MCF 10A (cell line): ENCODE measurements around the gene KRTAP12-1. TPM values are rescaled to one million over a fixed set of nuclear protein-coding genes. Genes with fewer than 3 reads are reported as not detected.

Experiments used
- BruUV-seq: library from RNA; stranded (reverse); fragments of 400-500 nt; replicated peaks from 2 replicates; lab custom pipeline; 2021; lab: Mats Ljungman, UMichigan
- CTCF ChIA-PET: fragments of 300-600 bp; sonication (Branson Sonifier 250); formaldehyde crosslinking; extraction: SDS; loops from one replicate; lab custom pipeline; 2021; ENCODE audit warnings: antibody characterized with exemption, inconsistent platforms; lab: Yijun Ruan, JAX
- POLR2A ChIA-PET: fragments of 300-600, 350-650 bp; sonication (Branson Sonifier 250); formaldehyde crosslinking; extraction: SDS; loops from one replicate; lab custom pipeline; 2020; ENCODE audit warnings: antibody characterized with exemption, inconsistent platforms; lab: Yijun Ruan, JAX
- DNase-seq: peaks from one replicate; pipeline ENCODE4 v3.0.0-alpha.2; 2018; ENCODE audit not compliant: unreplicated experiment
- H3K27ac Mint-ChIP-seq: one replicate; pipeline ENCODE4 v1.8.0; 2022; ENCODE audit warnings: mild to moderate bottlenecking, low read depth, mixed read lengths; ENCODE audit not compliant: unreplicated experiment
- H3K27me3 Mint-ChIP-seq: one replicate; pipeline ENCODE4 v1.8.0; 2022; ENCODE audit warnings: mixed read lengths; ENCODE audit not compliant: insufficient read depth, unreplicated experiment
- H3K36me3 Mint-ChIP-seq: one replicate; pipeline ENCODE4 v1.8.0; 2022; ENCODE audit warnings: mild to moderate bottlenecking, moderate library complexity, mixed read lengths; ENCODE audit not compliant: insufficient read depth, unreplicated experiment
- H3K4me1 Mint-ChIP-seq: one replicate; pipeline ENCODE4 v1.8.0; 2022; ENCODE audit warnings: mixed read lengths; ENCODE audit not compliant: insufficient read depth, unreplicated experiment
- H3K4me3 Mint-ChIP-seq: one replicate; pipeline ENCODE4 v1.8.0; 2022; ENCODE audit warnings: mild to moderate bottlenecking, moderate library complexity, mixed read lengths; ENCODE audit not compliant: unreplicated experiment
- H3K9me3 Mint-ChIP-seq: one replicate; pipeline ENCODE4 v1.8.0; 2022; ENCODE audit warnings: mixed read lengths; ENCODE audit not compliant: unreplicated experiment
- CTCF ChIP-seq: fragments of 200-600 bp; IDR thresholded peaks from one replicate; pipeline ENCODE4 v1.8.0; 2022; ENCODE audit warnings: antibody characterized with exemption, mild to moderate bottlenecking; ENCODE audit not compliant: unreplicated experiment
- intact Hi-C: fragments of 100-400 bp; cut with micrococcal nuclease; formaldehyde crosslinking; loops from 2 replicates; pipeline ENCODE4 v1.14.1; 2022
- total RNA-seq: library from RNA; stranded (reverse); gene quantifications from 2 replicates; pipeline ENCODE4 v1.2.3, GENCODE V29; 2022

Gene KRTAP12-1
- total RNA-seq, 1 experiment from 2014 or later = not detected

GRCh38 chr21:44653656-44654575 lies 28.0 kb downstream of the KRTAP12-1 start:
- CTCF ChIA-PET = no interaction called here
- no peak overlapping the region for H3K4me3 Mint-ChIP-seq
- H3K9me3 Mint-ChIP-seq = no peaks in the 10 kb centered on the region
- H3K27ac Mint-ChIP-seq = no peak overlapping the region
- intact Hi-C loops = no loop called here
- no peak for TF ChIP-seq CTCF
- peaks cover 45% of the 10 kb centered on the region for H3K27me3 Mint-ChIP-seq
- no peaks in the 10 kb centered on the region for H3K36me3 Mint-ChIP-seq
- POLR2A ChIA-PET = no interaction called here
- no peak for DNase-seq
- no peaks in the 10 kb centered on the region for H3K4me1 Mint-ChIP-seq
- BruUV-seq = no TSS peak

GRCh38 chr21:44653123-44653522 lies 28.8 kb downstream of the KRTAP12-1 start:
- POLR2A ChIA-PET = no interaction called here
- intact Hi-C loops = no loop called here
- H3K9me3 Mint-ChIP-seq = no peaks in the 10 kb centered on the region
- H3K36me3 Mint-ChIP-seq = no peaks in the 10 kb centered on the region
- BruUV-seq = no TSS peak
- no peak overlapping the region for H3K27ac Mint-ChIP-seq
- CTCF ChIA-PET = no interaction called here
- peaks cover 42% of the 10 kb centered on the region for H3K27me3 Mint-ChIP-seq
- H3K4me1 Mint-ChIP-seq = no peaks in the 10 kb centered on the region
- no peak for DNase-seq
- no peak for TF ChIP-seq CTCF
- H3K4me3 Mint-ChIP-seq = no peak overlapping the region

- intact Hi-C loops = no loop called here
- H3K4me3 Mint-ChIP-seq = no peak overlapping the region
- H3K4me1 Mint-ChIP-seq = no peaks in the 10 kb centered on the region
- CTCF ChIA-PET = interaction anchor here (0.7 kb wide), 1 partner anchor 140 kb away, joined by 3 read pairs; no protein-coding TSS in a partner anchor
- no peak for DNase-seq
- TF ChIP-seq CTCF = no peak
- H3K36me3 Mint-ChIP-seq = no peaks in the 10 kb centered on the region
- no peak overlapping the region for H3K27ac Mint-ChIP-seq
- POLR2A ChIA-PET = no interaction called here
- BruUV-seq = no TSS peak
- H3K27me3 Mint-ChIP-seq = peaks cover 40% of the 10 kb centered on the region
- no peaks in the 10 kb centered on the region for H3K9me3 Mint-ChIP-seq
Measured at GRCh38 chr21:44650973-44651675, 30.8 kb downstream of the KRTAP12-1 start.
